Measurements from ENCODE around the gene TBCD. TPM values are rescaled to one million over a fixed set of nuclear protein-coding genes. Genes with fewer than 3 reads are reported as not detected.

TBCD gene
- total and polyA plus RNA-seq, 2 donors (not counting 1 experiment from before 2014, with no cell fraction given): 22.1 to 36.7 TPM

- DNase-seq (ENCODE audit: low read depth in 2 of 2): no peak
- Histone ChIP-seq H3K4me1 (ENCODE audit: control insufficient read depth, extremely low read depth, insufficient read depth, low read length) (no peaks in the 10 kb centered on the region), H4K20me1 (ENCODE audit: control insufficient read depth, extremely low read depth, insufficient read depth, low read length) (no peaks in the 10 kb centered on the region), H3K79me2 (ENCODE audit: control insufficient read depth, insufficient read depth, low read length) (no peaks in the 10 kb centered on the region), H3K27me3 (ENCODE audit: control insufficient read depth, insufficient read depth, low read length) (no peaks in the 10 kb centered on the region), H3K9ac (ENCODE audit: insufficient read depth, low read length) (no peak overlapping the region), H3K4me3 (replicated peaks in 1 of 4; ENCODE audit: control extremely low read depth in 1 of 4, insufficient read depth in 1 of 4, low read depth in 3 of 4, low read length in 4 of 4) (no peak overlapping the region), H3K9me3 (ENCODE audit: control insufficient read depth, insufficient read depth, low read depth, low read length) (no peaks in the 10 kb centered on the region), H3K27ac (ENCODE audit: insufficient read depth, low read length) (no peak overlapping the region), H2AFZ (ENCODE audit: low read length) (no peak overlapping the region), H3K4me2 (ENCODE audit: extremely low read depth, insufficient read depth, low read length) (no peak overlapping the region), H3K36me3 (ENCODE audit: control insufficient read depth, insufficient read depth, low read length) (peaks cover 4% of the 10 kb centered on the region)
- TF ChIP-seq, protein P1, sequence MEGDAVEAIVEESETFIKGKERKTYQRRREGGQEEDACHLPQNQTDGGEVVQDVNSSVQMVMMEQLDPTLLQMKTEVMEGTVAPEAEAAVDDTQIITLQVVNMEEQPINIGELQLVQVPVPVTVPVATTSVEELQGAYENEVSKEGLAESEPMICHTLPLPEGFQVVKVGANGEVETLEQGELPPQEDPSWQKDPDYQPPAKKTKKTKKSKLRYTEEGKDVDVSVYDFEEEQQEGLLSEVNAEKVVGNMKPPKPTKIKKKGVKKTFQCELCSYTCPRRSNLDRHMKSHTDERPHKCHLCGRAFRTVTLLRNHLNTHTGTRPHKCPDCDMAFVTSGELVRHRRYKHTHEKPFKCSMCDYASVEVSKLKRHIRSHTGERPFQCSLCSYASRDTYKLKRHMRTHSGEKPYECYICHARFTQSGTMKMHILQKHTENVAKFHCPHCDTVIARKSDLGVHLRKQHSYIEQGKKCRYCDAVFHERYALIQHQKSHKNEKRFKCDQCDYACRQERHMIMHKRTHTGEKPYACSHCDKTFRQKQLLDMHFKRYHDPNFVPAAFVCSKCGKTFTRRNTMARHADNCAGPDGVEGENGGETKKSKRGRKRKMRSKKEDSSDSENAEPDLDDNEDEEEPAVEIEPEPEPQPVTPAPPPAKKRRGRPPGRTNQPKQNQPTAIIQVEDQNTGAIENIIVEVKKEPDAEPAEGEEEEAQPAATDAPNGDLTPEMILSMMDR (conservative IDR thresholded peaks at IDR 0.05 in 1 of 2, IDR thresholded peaks at IDR 0.05 in 1 of 2; ENCODE audit: low read depth in 1 of 2, low read length in 2 of 2): no peak
- no peak for TF ChIP-seq EZH2 (IDR thresholded peaks at IDR 0.05; ENCODE audit: low read length, missing control alignments)
Measured at GRCh38 chr17:82920150-82920549, 168.3 kb downstream of the TBCD start.

DNA sequence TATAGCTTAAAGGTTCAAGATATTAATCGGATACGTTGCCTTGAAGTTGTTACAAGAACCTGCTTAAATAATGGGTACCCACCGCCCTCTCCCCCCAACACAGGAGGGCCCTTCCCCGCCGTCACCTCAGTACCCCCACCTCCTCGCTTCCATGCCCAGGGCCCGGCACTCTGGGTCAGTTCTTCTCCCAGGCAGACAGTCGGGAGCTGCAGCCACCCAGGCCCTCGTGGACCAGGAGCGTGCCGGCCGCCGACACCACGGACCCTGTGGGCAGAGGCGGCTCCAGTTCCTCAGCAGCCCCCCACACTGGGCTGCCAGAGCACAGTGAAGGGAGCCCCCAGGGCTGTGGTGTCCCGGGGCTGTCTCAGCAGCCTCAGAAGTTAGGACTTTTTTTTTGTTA, 168.8 kb downstream of the TBCD start:
- Histone ChIP-seq H4K20me1 (ENCODE audit: control insufficient read depth, extremely low read depth, insufficient read depth, low read length) (no peaks in the 10 kb centered on the region), H2AFZ (ENCODE audit: low read length) (no peak overlapping the region), H3K27ac (ENCODE audit: insufficient read depth, low read length) (no peak overlapping the region)

GRCh38 chr17:82921426-82921825, 169.6 kb downstream of the TBCD start:
- no peak for DNase-seq (ENCODE audit: low read depth in 2 of 2)
- TF ChIP-seq, protein P1 (conservative IDR thresholded peaks at IDR 0.05 in 1 of 2, IDR thresholded peaks at IDR 0.05 in 1 of 2; ENCODE audit: low read depth in 1 of 2, low read length in 2 of 2): no peak
- TF ChIP-seq EZH2 (IDR thresholded peaks at IDR 0.05; ENCODE audit: low read length, missing control alignments): no peak
- no peaks in the 10 kb centered on the region for H3K4me1 ChIP-seq (ENCODE audit: control insufficient read depth, extremely low read depth, insufficient read depth, low read length)

More for the DNA sequence above, 168.8 kb downstream of the TBCD start:
- H3K4me1 ChIP-seq (ENCODE audit: control insufficient read depth, extremely low read depth, insufficient read depth, low read length): no peaks in the 10 kb centered on the region
- no peak for DNase-seq (ENCODE audit: low read depth in 2 of 2)
- H3K27me3 ChIP-seq (ENCODE audit: control insufficient read depth, insufficient read depth, low read length): no peaks in the 10 kb centered on the region
- H3K79me2 ChIP-seq (ENCODE audit: control insufficient read depth, insufficient read depth, low read length): no peaks in the 10 kb centered on the region
- H3K9ac ChIP-seq (ENCODE audit: insufficient read depth, low read length): no peak overlapping the region
- peaks cover 5% of the 10 kb centered on the region for H3K36me3 ChIP-seq (ENCODE audit: control insufficient read depth, insufficient read depth, low read length)
- H3K4me3 ChIP-seq (replicated peaks in 1 of 4; ENCODE audit: control extremely low read depth in 1 of 4, insufficient read depth in 1 of 4, low read depth in 3 of 4, low read length in 4 of 4): no peak overlapping the region
- TF ChIP-seq, protein P1 (conservative IDR thresholded peaks at IDR 0.05 in 1 of 2, IDR thresholded peaks at IDR 0.05 in 1 of 2; ENCODE audit: low read depth in 1 of 2, low read length in 2 of 2): no peak
- no peak for TF ChIP-seq EZH2 (IDR thresholded peaks at IDR 0.05; ENCODE audit: low read length, missing control alignments)
- H3K4me2 ChIP-seq (ENCODE audit: extremely low read depth, insufficient read depth, low read length): no peak overlapping the region
- no peaks in the 10 kb centered on the region for H3K9me3 ChIP-seq (ENCODE audit: control insufficient read depth, insufficient read depth, low read depth, low read length)

More at GRCh38 chr17:82921426-82921825, 169.6 kb downstream of the TBCD start:
- no peak overlapping the region for H3K27ac ChIP-seq (ENCODE audit: insufficient read depth, low read length)
- H3K27me3 ChIP-seq (ENCODE audit: control insufficient read depth, insufficient read depth, low read length): no peaks in the 10 kb centered on the region
- no peak overlapping the region for H2AFZ ChIP-seq (ENCODE audit: low read length)
- H3K9me3 ChIP-seq (ENCODE audit: control insufficient read depth, insufficient read depth, low read depth, low read length): no peaks in the 10 kb centered on the region
- peaks cover 8% of the 10 kb centered on the region for H3K36me3 ChIP-seq (ENCODE audit: control insufficient read depth, insufficient read depth, low read length)
- no peak overlapping the region for H3K9ac ChIP-seq (ENCODE audit: insufficient read depth, low read length)
- no peaks in the 10 kb centered on the region for H4K20me1 ChIP-seq (ENCODE audit: control insufficient read depth, extremely low read depth, insufficient read depth, low read length)
- no peak overlapping the region for H3K4me3 ChIP-seq (replicated peaks in 1 of 4; ENCODE audit: control extremely low read depth in 1 of 4, insufficient read depth in 1 of 4, low read depth in 3 of 4, low read length in 4 of 4)
- no peaks in the 10 kb centered on the region for H3K79me2 ChIP-seq (ENCODE audit: control insufficient read depth, insufficient read depth, low read length)
- H3K4me2 ChIP-seq (ENCODE audit: extremely low read depth, insufficient read depth, low read length): no peak overlapping the region

Measured in fibroblast of lung (primary cell).